ENCODE results near the gene WBP1. TPM values are rescaled to one million over a fixed set of nuclear protein-coding genes. Genes with fewer than 3 reads are reported as not detected.
A peak's percentile ranks its signal among the peaks of the same experiment; 100 is the strongest.

Gene WBP1
- total and polyA plus RNA-seq, 10 of the 15 experiments (the other 5 are each of a cell fraction or from before 2014, with no cell fraction given) = 4.2 to 76.8 (median 43.8) TPM

DNA sequence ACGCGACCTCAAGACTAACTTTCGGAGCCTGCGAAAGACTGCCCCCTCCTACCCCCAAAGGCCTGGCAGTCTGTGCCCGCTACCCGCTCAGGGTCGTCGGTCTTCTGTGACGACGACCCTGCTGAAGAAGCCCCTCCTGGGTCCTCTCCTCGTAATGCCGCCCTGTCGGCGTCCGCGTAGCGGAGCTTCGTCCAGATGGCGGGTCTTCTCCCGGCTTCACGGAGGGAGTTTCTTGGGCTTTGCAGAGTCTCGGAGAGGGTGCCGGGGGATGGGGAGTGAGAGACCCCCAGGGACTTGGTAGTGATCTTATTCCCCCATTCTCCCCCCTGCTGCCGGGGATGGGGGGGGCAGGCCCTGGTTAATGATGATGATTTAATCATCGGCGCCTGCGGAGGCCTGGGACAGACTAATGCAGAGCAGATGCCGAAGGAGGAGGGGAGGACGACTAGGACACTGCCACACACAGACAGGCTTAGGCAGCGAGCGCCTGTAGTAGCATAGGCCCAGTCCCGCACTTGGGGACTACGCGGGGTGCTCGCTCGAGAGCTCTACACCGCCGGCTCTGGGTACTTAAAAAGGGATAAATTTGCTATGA lies 49.8 kb downstream of the WBP1 start:
- no peaks in the 10 kb centered on the region for H3K9me3 ChIP-seq (replicated peaks; ENCODE audit: control insufficient read depth, insufficient read depth, low read length)
- H3K4me2 ChIP-seq (ENCODE audit: control insufficient read depth, insufficient read depth) = peak overlapping the region; percentile 95
- ChIA-PET POLR2A (interaction anchor here (0.9 to 5.8 kb wide), 7 partner anchors 14 to 81 kb away, joined by 3 to 33 read pairs (median 3); partner anchors contain the start of genes AUP1, DQX1, HTRA2 and TTC31), CTCF (interaction anchor here (0.6 to 13.9 kb wide), 9 partner anchors 12 to 91 kb away, joined by 3 to 231 read pairs (median 6); partner anchors contain the start of genes AUP1, CCDC142, DQX1 and HTRA2), RAD21 (ENCODE audit: unreplicated experiment) (interaction anchor here (0.9 to 5.5 kb wide), 4 partner anchors 23 to 79 kb away, joined by 3 to 61 read pairs (median 26); partner anchors contain the start of genes AUP1 and HTRA2), SMC1A (ENCODE audit: uncharacterized antibody, unreplicated experiment) (interaction anchor here (0.7 to 5.2 kb wide), 4 partner anchors 22 to 78 kb away, joined by 3 to 71 read pairs (median 28); partner anchors contain the start of genes AUP1, DQX1 and HTRA2)
- H3K36me3 ChIP-seq (ENCODE audit: control insufficient read depth in 2 of 2, insufficient read depth in 2 of 2, low read length in 1 of 2) = peaks cover 0 to 7% of the 10 kb centered on the region in 2 experiments; a peak in 1 of 4 replicates
- DNase-seq (ENCODE audit: low read depth, low spot score) (no peak), FAIRE-seq (no peak), ATAC-seq (peak; percentile 53)
- intact Hi-C loops (cut with micrococcal nuclease; ENCODE audit: unreplicated experiment) (loop anchor here (1.0 kb wide), 2 partner anchors 21 to 79 kb away; partner anchors contain the start of genes AUP1 and HTRA2), in situ Hi-C loops (cut with MboI) (no loop called here)
- peak overlapping the region; percentile 100 for H2AFZ ChIP-seq (ENCODE audit: control insufficient read depth, low read depth, low read length)
- BruUV-seq (replicated peaks) = TSS peak; percentile 78
- H3K4me3 ChIP-seq = peak overlapping the region; percentile 98
- no peaks in the 10 kb centered on the region for H4K20me1 ChIP-seq (ENCODE audit: control insufficient read depth, insufficient read depth)
- peaks cover 2 to 3% of the 10 kb centered on the region in 2 experiments; a peak in 3 of 4 replicates for H3K27me3 ChIP-seq (replicated peaks in 1 of 2; ENCODE audit: control insufficient read depth in 2 of 2, insufficient read depth in 2 of 2, low read length in 1 of 2)
- H3K27ac ChIP-seq (ENCODE audit: control insufficient read depth, insufficient read depth) = peak overlapping the region; percentile 97
- peaks cover 12% of the 10 kb centered on the region for H3K79me2 ChIP-seq (ENCODE audit: control insufficient read depth, insufficient read depth, low read length)
- H3K4me1 ChIP-seq (ENCODE audit: control insufficient read depth, insufficient read depth, low read length) = peaks cover 22% of the 10 kb centered on the region
- TF ChIP-seq MTA2 (IDR thresholded peaks at IDR 0.05; ENCODE audit: low read depth) (0 out of 2 replicates have a peak, but pooled peaks have one; percentile 37), NFIC (IDR thresholded peaks at IDR 0.05; ENCODE audit: low read depth, low read length) (no peak), DPF2 (IDR thresholded peaks at IDR 0.05) (0 out of 2 replicates have a peak, but pooled peaks have one; percentile 10)
- TF ChIP-seq, protein P1, sequence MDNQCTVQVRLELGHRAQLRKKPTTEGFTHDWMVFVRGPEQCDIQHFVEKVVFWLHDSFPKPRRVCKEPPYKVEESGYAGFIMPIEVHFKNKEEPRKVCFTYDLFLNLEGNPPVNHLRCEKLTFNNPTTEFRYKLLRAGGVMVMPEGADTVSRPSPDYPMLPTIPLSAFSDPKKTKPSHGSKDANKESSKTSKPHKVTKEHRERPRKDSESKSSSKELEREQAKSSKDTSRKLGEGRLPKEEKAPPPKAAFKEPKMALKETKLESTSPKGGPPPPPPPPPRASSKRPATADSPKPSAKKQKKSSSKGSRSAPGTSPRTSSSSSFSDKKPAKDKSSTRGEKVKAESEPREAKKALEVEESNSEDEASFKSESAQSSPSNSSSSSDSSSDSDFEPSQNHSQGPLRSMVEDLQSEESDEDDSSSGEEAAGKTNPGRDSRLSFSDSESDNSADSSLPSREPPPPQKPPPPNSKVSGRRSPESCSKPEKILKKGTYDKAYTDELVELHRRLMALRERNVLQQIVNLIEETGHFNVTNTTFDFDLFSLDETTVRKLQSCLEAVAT (IDR thresholded peaks at IDR 0.05) = peak; percentile 64; the same call in 1 of the 2 replicates
- H3K9ac ChIP-seq (ENCODE audit: control insufficient read depth, insufficient read depth, low read length) = peak overlapping the region; percentile 93
- 16% methylated on average over 38 of the region's 38 CpGs for WGBS (ENCODE audit: insufficient coverage, insufficient replicate concordance, low lambda C conversion rate, missing lambda C conversion rate)
